ENCODE data around the gene FAM162A.

DNA sequence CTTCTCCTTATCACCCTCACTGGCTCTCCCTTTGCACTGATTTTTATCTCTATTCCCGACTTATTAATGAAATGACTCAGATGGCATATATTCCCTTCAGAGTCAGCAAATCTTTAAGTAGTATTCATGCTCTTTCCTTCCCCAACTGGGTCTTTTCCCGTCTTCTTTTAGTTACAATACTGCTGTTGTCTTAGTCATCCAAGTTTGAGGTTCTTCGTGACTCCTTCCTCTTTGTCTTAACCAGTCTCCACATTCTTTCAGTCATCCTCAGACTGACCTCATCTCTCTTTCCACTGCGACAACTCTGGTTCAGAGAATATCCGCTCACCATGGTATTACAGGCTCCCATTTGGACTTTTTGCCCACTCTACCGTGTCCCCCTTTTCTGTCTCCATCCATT lies 19.5 kb downstream of the FAM162A start:
- no peak for TF ChIP-seq POLR2A (IDR thresholded peaks at IDR 0.05)
- TF ChIP-seq CTCF (IDR thresholded peaks at IDR 0.05): no peak
